ENCODE measurements around the gene ZSWIM8. TPM values are rescaled to one million over a fixed set of nuclear protein-coding genes. Genes with fewer than 3 reads are reported as not detected.

ZSWIM8 gene
- total and polyA plus RNA-seq, 2 of the 8 experiments (the other 6 are each of a cell fraction or from before 2014, with no cell fraction given): 44.7 to 99.7 TPM

- 94% methylated on average over 22 of the region's 22 CpGs; no CpG with 5 or more reads in 1 of the 2 experiments for WGBS, 2 experiments (ENCODE audit: extremely low coverage in 1 of 2, insufficient coverage in 1 of 2, insufficient read length in 1 of 2, insufficient replicate concordance in 2 of 2, low coverage in 1 of 2, low lambda C conversion rate in 2 of 2, missing lambda C conversion rate in 1 of 2)
- CTCF ChIA-PET (ENCODE audit: partially characterized antibody): interaction anchor here (1.8 kb wide), 1 partner anchor 17 kb away, joined by 4 read pairs; no protein-coding TSS in a partner anchor
- no peak overlapping the region for H4K5ac ChIP-seq (ENCODE audit: insufficient read length, low read depth, low read length)
- no peak for TF ChIP-seq RAD21 (IDR thresholded peaks at IDR 0.05 in 1 of 2, conservative IDR thresholded peaks at IDR 0.05 in 1 of 2; ENCODE audit: low read depth in 2 of 2, low read length in 2 of 2)
- TF ChIP-seq USF2 (IDR thresholded peaks at IDR 0.05; ENCODE audit: low read length): no peak
- TF ChIP-seq ATF3 (IDR thresholded peaks at IDR 0.05; ENCODE audit: insufficient read depth, low read depth, low read length): no peak
- TF ChIP-seq POU5F1 (IDR thresholded peaks at IDR 0.05; ENCODE audit: low read depth, low read length): no peak
- no peak for TF ChIP-seq RFX5 (IDR thresholded peaks at IDR 0.05; ENCODE audit: borderline replicate concordance, low read depth, low read length)
- TF ChIP-seq RXRA (IDR thresholded peaks at IDR 0.05; ENCODE audit: insufficient read depth, low read depth, low read length): no peak
- no peak for TF ChIP-seq JUND (IDR thresholded peaks at IDR 0.05; ENCODE audit: low read length)
- TF ChIP-seq TCF12 (IDR thresholded peaks at IDR 0.05; ENCODE audit: low read depth, low read length): no peak
- TF ChIP-seq NANOG (IDR thresholded peaks at IDR 0.05; ENCODE audit: insufficient read depth, low read depth, low read length, poor library complexity, severe bottlenecking): no peak
Observed at GRCh38 chr10:73790886-73791625, 5.7 kb downstream of the ZSWIM8 start.

More at GRCh38 chr10:73790886-73791625, 5.7 kb downstream of the ZSWIM8 start:
- Histone ChIP-seq H3K23ac (ENCODE audit: insufficient read length) (no peak overlapping the region), H2AFZ (ENCODE audit: low read length) (no peak overlapping the region), H4K91ac (replicated peaks; ENCODE audit: insufficient read length, low read length) (no peak overlapping the region), H3K4me1 (replicated peaks in 1 of 4; ENCODE audit: control insufficient read depth in 3 of 4, insufficient read depth in 4 of 4, low read length in 3 of 4) (peaks cover 0 to 4% (median under 1%) of the 10 kb centered on the region in 4 experiments; a peak in 4 of 7 replicates), H4K20me1 (replicated peaks in 1 of 2; ENCODE audit: control insufficient read depth in 1 of 2, insufficient read depth in 2 of 2, low read length in 2 of 2) (peaks cover 3 to 13% of the 10 kb centered on the region in 2 experiments), H3K23me2 (ENCODE audit: low read depth, low read length) (peaks cover 12% of the 10 kb centered on the region; the same call in 1 of the 2 replicates), H3K56ac (replicated peaks; ENCODE audit: insufficient read length, low read depth, low read length) (no peak overlapping the region), H3K27ac (ENCODE audit: low read depth, low read length) (no peak overlapping the region), H2AK5ac (ENCODE audit: low read depth, low read length) (no peak overlapping the region), H4K8ac (ENCODE audit: extremely low read depth, insufficient read depth, low read length) (no peak overlapping the region), H3K9ac (replicated peaks in 1 of 4; ENCODE audit: extremely low read depth in 1 of 4, low read depth in 3 of 4, low read length in 3 of 4) (no peak overlapping the region), H3K79me1 (ENCODE audit: low read depth, low read length) (no peaks in the 10 kb centered on the region; the same call in 1 of the 2 replicates), H3K14ac (ENCODE audit: insufficient read length) (no peak overlapping the region), H3K27me3 (replicated peaks in 1 of 4; ENCODE audit: control insufficient read depth in 3 of 4, extremely low read depth in 1 of 4, insufficient read depth in 3 of 4, low read length in 3 of 4) (no peaks in the 10 kb centered on the region), H2BK5ac (ENCODE audit: low read depth, low read length) (no peak overlapping the region), H3K4me3 (ENCODE audit: extremely low read depth in 1 of 4, insufficient read depth in 2 of 4, low read depth in 3 of 4, low read length in 4 of 4) (no peak overlapping the region), H3K36me3 (ENCODE audit: control insufficient read depth in 2 of 4, insufficient read depth in 4 of 4, low read length in 3 of 4) (peaks cover 8 to 31% (median 20%) of the 10 kb centered on the region in 4 experiments; a peak in 7 of 8 replicates), H3K9me3 (ENCODE audit: insufficient read depth in 2 of 2, low read depth in 1 of 2, low read length in 1 of 2) (no peaks in the 10 kb centered on the region), H2BK20ac (ENCODE audit: low read length) (no peak overlapping the region), H3K79me2 (ENCODE audit: control insufficient read depth in 1 of 2, insufficient read depth in 2 of 2, low read length in 2 of 2) (peaks cover 0 to 7% of the 10 kb centered on the region in 2 experiments; a peak in 2 of 4 replicates), H3K4ac (replicated peaks; ENCODE audit: insufficient read length, low read depth, low read length) (no peak overlapping the region), H3K18ac (ENCODE audit: extremely low read depth, low read length) (no peak overlapping the region), H2BK120ac (replicated peaks; ENCODE audit: low read depth, low read length) (no peak overlapping the region), H2BK12ac (ENCODE audit: low read depth, low read length) (no peak overlapping the region), H3K4me2 (ENCODE audit: insufficient read depth in 1 of 2, low read depth in 2 of 2, low read length in 2 of 2) (no peak overlapping the region), H2BK15ac (ENCODE audit: low read length) (no peak overlapping the region)
- POLR2A ChIA-PET (ENCODE audit: partially characterized antibody): interaction anchor here (1.0 to 12.1 kb wide), 4 partner anchors 8 to 19 kb away, joined by 3 to 137 read pairs (median 11); partner anchors contain the start of gene NDST2
- DNase-seq (ENCODE audit: low read depth in 1 of 2, low spot score in 2 of 2) (no peak), FAIRE-seq (no peak)
